Endothelial cell of umbilical vein (primary cell): ENCODE data around the gene ACAT2. TPM values are rescaled to one million over a fixed set of nuclear protein-coding genes. Genes with fewer than 3 reads are reported as not detected.

ENCODE experiments used
- BruUV-seq: library from RNA; stranded (reverse); fragments of 400-500 nt; replicated peaks from 2 replicates; lab custom pipeline; 2021; lab: Mats Ljungman, UMichigan
- CTCF ChIA-PET: fragments of 300-600, 350-600 bp; sonication (Branson Sonifier 250); formaldehyde crosslinking; loops from one replicate; lab custom pipeline; 2021; ENCODE audit warnings: antibody characterized with exemption, inconsistent platforms; lab: Charles Lee
- POLR2A ChIA-PET: fragments of 300-600, 350-600 bp; sonication (Branson Sonifier 250); formaldehyde crosslinking; loops from one replicate; lab custom pipeline; 2021; ENCODE audit warnings: antibody characterized with exemption, inconsistent platforms; lab: Charles Lee
- DNase-seq: peaks from one replicate; pipeline ENCODE4 v3.0.0-alpha.2; 2011; ENCODE audit warnings: low read depth, low spot score
- FAIRE-seq: peaks from 2 replicates; lab custom pipeline; 2011; peaks lifted over from hg19 to GRCh38; lab: Jason Lieb, UNC
- H2AFZ ChIP-seq: 2 replicates; pipeline ENCODE4 v1.6.0; 2012; ENCODE audit warnings: low read depth, low read length, control low read depth, inconsistent platforms
- H3K27ac ChIP-seq: 2 replicates; pipeline ENCODE4 v1.5.1; 2011; ENCODE audit warnings: low read depth, mild to moderate bottlenecking, control low read depth, low read length, moderate library complexity; ENCODE audit not compliant: insufficient read depth
- H3K27me3 ChIP-seq, 2 experiments: 2 replicates each; pipeline versions ENCODE4 v1.6.0 to v1.6.1; 2011; ENCODE audit warnings: low read length in 2 of 2, mixed read lengths in 1 of 2; ENCODE audit not compliant: control insufficient read depth in 2 of 2, insufficient read depth in 2 of 2
- H3K36me3 ChIP-seq, 2 experiments: 2 replicates in 1 of 2; 3 replicates in 1 of 2; pipeline ENCODE4 v1.5.1; 2011; ENCODE audit warnings: low read length in 2 of 2, mild to moderate bottlenecking in 1 of 2, moderate library complexity in 1 of 2; ENCODE audit not compliant: control insufficient read depth in 2 of 2, insufficient read depth in 2 of 2; ENCODE audit errors: extremely low read depth in 1 of 2
- H3K4me1 ChIP-seq: 3 replicates; pipeline ENCODE4 v1.5.1; 2011; ENCODE audit warnings: mild to moderate bottlenecking, low read length; ENCODE audit not compliant: control insufficient read depth, insufficient read depth; ENCODE audit errors: extremely low read depth
- H3K4me2 ChIP-seq: 2 replicates; pipeline ENCODE4 v1.6.1; 2011; ENCODE audit warnings: low read length, control low read depth, mixed read lengths; ENCODE audit not compliant: insufficient read depth
- H3K4me3 ChIP-seq, 3 experiments: fragments of 200-600 bp in 1 of 3; sonication (generic), shearing (Covaris generic) in 1 of 3; replicated peaks in 1 of 3; 2 replicates each; pipeline ENCODE4 v1.5.1; 2011 to 2016; ENCODE audit warnings: control low read depth in 3 of 3, low read length in 3 of 3, mild to moderate bottlenecking in 2 of 3, inconsistent platforms in 1 of 3, low read depth in 1 of 3, moderate library complexity in 1 of 3; ENCODE audit not compliant: insufficient read depth in 1 of 3
- H3K79me2 ChIP-seq: 2 replicates; pipeline ENCODE4 v1.6.0; 2012; ENCODE audit warnings: low read length, inconsistent platforms; ENCODE audit not compliant: control insufficient read depth, insufficient read depth
- H3K9ac ChIP-seq: replicated peaks from 2 replicates; pipeline ENCODE3; 2011; ENCODE audit warnings: low read length, control low read depth; ENCODE audit not compliant: insufficient read depth; ENCODE audit errors: extremely low read depth
- H3K9me1 ChIP-seq: replicated peaks from 3 replicates; pipeline ENCODE4 v1.6.0; 2011; ENCODE audit warnings: mild to moderate bottlenecking, low read length; ENCODE audit not compliant: control insufficient read depth, insufficient read depth; ENCODE audit errors: extremely low read depth
- H3K9me3 ChIP-seq: replicated peaks from 2 replicates; pipeline ENCODE4 v1.5.1; 2012; ENCODE audit warnings: low read length, inconsistent platforms; ENCODE audit not compliant: control insufficient read depth, insufficient read depth
- H4K20me1 ChIP-seq: replicated peaks from 2 replicates; pipeline ENCODE3; 2011; ENCODE audit warnings: mild to moderate bottlenecking, low read length; ENCODE audit not compliant: control insufficient read depth, insufficient read depth; ENCODE audit errors: extremely low read depth
- CTCF ChIP-seq, 2 donors: IDR thresholded peaks; 1 replicate in 1 of 2; 2 replicates in 1 of 2; pipeline ENCODE4 v1.5.1; 2011; ENCODE audit warnings: low read length in 2 of 2, mild to moderate bottlenecking in 2 of 2, moderate library complexity in 2 of 2, control low read depth in 1 of 2, inconsistent platforms in 1 of 2, low read depth in 1 of 2; ENCODE audit not compliant: insufficient read depth in 1 of 2; ENCODE audit errors: extremely low read depth in 1 of 2
- EZH2 ChIP-seq: IDR thresholded peaks from 2 replicates; pipeline ENCODE4 v1.6.1; 2012; ENCODE audit warnings: borderline replicate concordance, low read depth, mild to moderate bottlenecking, moderate library complexity, low read length, inconsistent platforms; ENCODE audit not compliant: severe bottlenecking
- FOS ChIP-seq: IDR thresholded peaks from 2 replicates; pipeline ENCODE4 v1.6.1; 2011; ENCODE audit warnings: mild to moderate bottlenecking, low read length, moderate library complexity, borderline replicate concordance; ENCODE audit not compliant: insufficient read depth
- GATA2 ChIP-seq: IDR thresholded peaks from 2 replicates; pipeline ENCODE4 v1.7.0; 2011; ENCODE audit warnings: low read depth, mild to moderate bottlenecking, moderate library complexity, mixed read lengths, low read length; ENCODE audit not compliant: insufficient read length, insufficient read depth
- JUN ChIP-seq: IDR thresholded peaks from 2 replicates; pipeline ENCODE4 v1.6.1; 2011; ENCODE audit warnings: borderline replicate concordance, low read depth; ENCODE audit not compliant: insufficient read length, insufficient read depth
- MAX ChIP-seq: IDR thresholded peaks from 2 replicates; pipeline ENCODE4 v1.6.1; 2011; ENCODE audit not compliant: insufficient read depth, insufficient read length
- MYC ChIP-seq: IDR thresholded peaks from one replicate; pipeline ENCODE4 v1.6.1; 2011; ENCODE audit warnings: mild to moderate bottlenecking, low read depth, low read length
- POLR2A ChIP-seq: IDR thresholded peaks from 2 replicates; pipeline ENCODE4 v1.6.1; 2012; ENCODE audit warnings: low read depth, mild to moderate bottlenecking, control low read depth, low read length
- POLR2AphosphoS5 ChIP-seq: IDR thresholded peaks from 2 replicates; pipeline ENCODE4 v1.6.1; 2012; ENCODE audit warnings: low read depth, mild to moderate bottlenecking, control low read depth, low read length, moderate library complexity; ENCODE audit not compliant: insufficient read depth
- dilution Hi-C: fragments of 300-500 bp; cut with MboI; formaldehyde crosslinking; loops from one replicate; pipeline ENCODE4 v1.15.0; 2019; ENCODE audit warnings: low sequenced_read_pairs; ENCODE audit not compliant: extremely low pct_ligation_motif_present
- intact Hi-C: fragments of 100-400 bp; cut with micrococcal nuclease; formaldehyde crosslinking; loops from one replicate; pipeline ENCODE4 v1.10.0; 2022
- polyA plus RNA-seq, 4 experiments: library from polyadenylated mRNA; depleted of rRNA in 3 of 4; stranded (reverse) in 3 of 4; unstranded in 1 of 4; fragments of >200 nt; gene quantifications; 2 replicates each; pipeline versions ENCODE4 v1.2.1 to v1.2.3, GENCODE V29; 2011 to 2012; ENCODE audit warnings: missing spikeins in 1 of 4
- total RNA-seq: library from RNA; stranded (reverse); gene quantifications from 2 replicates; pipeline ENCODE4 v1.2.3, GENCODE V29; 2021

Gene ACAT2
- total and polyA plus RNA-seq, 2 donors (not counting 3 experiments of a cell fraction or from before 2014, with no cell fraction given): 44.6 to 114 TPM

GRCh38 chr6:159715166-159715565 is 46.7 kb upstream of the ACAT2 start:
- H2AFZ ChIP-seq: no peak overlapping the region
- intact Hi-C loops (no loop called here), dilution Hi-C loops (no loop called here)
- no peak overlapping the region for H3K4me3 ChIP-seq
- DNase-seq (no peak), FAIRE-seq (no peak)
- no peaks in the 10 kb centered on the region for H3K4me1 ChIP-seq
- POLR2A ChIA-PET: no interaction called here
- H3K27ac ChIP-seq: no peak overlapping the region
- no peaks in the 10 kb centered on the region for H3K27me3 ChIP-seq
- H3K9me1 ChIP-seq: no peaks in the 10 kb centered on the region
- no peak overlapping the region for H3K9ac ChIP-seq
- CTCF ChIA-PET: no interaction called here
- no peaks in the 10 kb centered on the region for H3K9me3 ChIP-seq
- H4K20me1 ChIP-seq: no peaks in the 10 kb centered on the region
- BruUV-seq: no TSS peak
- H3K36me3 ChIP-seq: no peaks in the 10 kb centered on the region
- H3K79me2 ChIP-seq: no peaks in the 10 kb centered on the region
- H3K4me2 ChIP-seq: no peak overlapping the region
- TF ChIP-seq POLR2AphosphoS5 (no peak), JUN (no peak), POLR2A (no peak), MAX (no peak), GATA2 (no peak), CTCF (IDR thresholded peaks at IDR 0.05; ENCODE audit: extremely low read depth in 1 of 2, insufficient read depth in 1 of 2, low read depth in 1 of 2, low read length in 2 of 2) (no peak), FOS (no peak), EZH2 (no peak), MYC (no peak)
